ENCODE results near the gene ECSIT.

DNA sequence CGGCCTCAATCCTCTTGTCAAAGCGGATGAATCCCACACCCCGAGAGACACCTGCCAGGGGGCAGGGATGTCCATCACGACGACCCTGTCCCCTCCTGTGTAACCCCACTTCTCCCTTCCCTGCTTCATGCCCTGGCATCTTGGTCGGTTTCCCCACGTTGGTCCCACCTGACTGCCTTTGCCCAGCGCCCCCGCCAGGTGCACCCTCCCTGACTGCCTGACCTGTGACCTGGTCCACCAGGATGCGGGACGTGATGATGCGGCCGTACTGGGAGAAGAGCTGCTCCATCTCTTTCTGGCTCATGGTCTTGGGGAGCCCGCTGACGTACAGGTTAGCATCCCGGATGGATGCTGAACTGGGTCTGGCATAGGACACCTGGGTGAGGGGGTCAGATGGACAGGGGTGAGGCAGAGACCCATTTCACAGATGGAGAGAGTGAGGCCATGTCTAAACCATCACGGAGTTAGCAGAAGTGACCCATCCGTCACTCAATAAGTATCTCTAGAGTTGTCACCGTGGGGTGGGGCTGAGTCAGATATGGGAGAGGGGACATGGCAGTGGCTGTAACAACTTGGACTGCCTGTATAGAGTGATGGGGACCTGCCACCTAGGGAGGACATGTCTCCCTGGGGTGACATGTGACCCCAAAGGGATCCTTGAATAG, 70.6 kb downstream of the ECSIT start:
- no peak for TF ChIP-seq EZH2phosphoT487 (IDR thresholded peaks at IDR 0.05; ENCODE audit: insufficient read depth, low read depth)
- TF ChIP-seq EZH2 (IDR thresholded peaks at IDR 0.05; ENCODE audit: insufficient read depth, poor library complexity, severe bottlenecking): no peak
